ENCODE measurements around the gene C4A. TPM values are rescaled to one million over a fixed set of nuclear protein-coding genes. Genes with fewer than 3 reads are reported as not detected.

Gene C4A
- total and polyA plus RNA-seq, 10 of the 15 experiments (the other 5 are each of a cell fraction or from before 2014, with no cell fraction given), result 0.13 to 5.4 (median 0.88) TPM; not detected in 1

DNA sequence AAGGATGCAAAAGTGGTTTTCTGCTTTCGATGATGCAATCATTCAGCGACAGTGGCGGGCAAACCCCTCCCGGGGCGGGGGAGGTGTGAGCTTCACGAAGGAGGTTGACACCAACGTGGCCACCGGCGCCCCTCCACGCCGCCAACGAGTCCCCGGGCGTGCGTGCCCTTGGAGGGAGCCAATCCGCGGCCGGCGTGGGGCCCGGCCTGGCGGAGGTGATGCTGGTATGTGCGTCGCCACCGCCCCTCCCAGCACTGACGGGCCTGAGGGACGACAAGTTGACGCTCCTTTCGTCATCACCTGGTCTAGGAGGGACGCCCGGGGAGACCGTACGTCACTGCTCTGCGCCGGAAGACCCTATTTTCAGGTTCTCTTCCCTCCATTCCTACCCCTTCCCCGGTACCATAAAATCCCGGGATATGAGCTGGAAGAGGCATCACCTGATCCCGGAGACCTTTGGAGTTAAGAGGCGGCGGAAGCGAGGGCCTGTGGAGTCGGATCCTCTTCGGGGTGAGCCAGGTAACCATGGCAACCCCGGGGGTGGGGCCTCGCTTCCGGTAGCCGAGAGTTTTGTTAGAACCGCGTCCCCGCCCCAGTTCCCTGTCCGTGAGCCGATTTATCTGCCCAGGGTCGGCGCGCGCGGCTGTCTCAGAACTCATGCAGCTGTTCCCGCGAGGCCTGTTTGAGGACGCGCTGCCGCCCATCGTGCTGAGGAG is 9.7 kb upstream of the C4A start, which contains the start of gene DXO (continued):
- TF ChIP-seq, protein P1, sequence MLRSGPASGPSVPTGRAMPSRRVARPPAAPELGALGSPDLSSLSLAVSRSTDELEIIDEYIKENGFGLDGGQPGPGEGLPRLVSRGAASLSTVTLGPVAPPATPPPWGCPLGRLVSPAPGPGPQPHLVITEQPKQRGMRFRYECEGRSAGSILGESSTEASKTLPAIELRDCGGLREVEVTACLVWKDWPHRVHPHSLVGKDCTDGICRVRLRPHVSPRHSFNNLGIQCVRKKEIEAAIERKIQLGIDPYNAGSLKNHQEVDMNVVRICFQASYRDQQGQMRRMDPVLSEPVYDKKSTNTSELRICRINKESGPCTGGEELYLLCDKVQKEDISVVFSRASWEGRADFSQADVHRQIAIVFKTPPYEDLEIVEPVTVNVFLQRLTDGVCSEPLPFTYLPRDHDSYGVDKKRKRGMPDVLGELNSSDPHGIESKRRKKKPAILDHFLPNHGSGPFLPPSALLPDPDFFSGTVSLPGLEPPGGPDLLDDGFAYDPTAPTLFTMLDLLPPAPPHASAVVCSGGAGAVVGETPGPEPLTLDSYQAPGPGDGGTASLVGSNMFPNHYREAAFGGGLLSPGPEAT (IDR thresholded peaks at IDR 0.05; ENCODE audit: low read depth), result peak; percentile 92
- TF ChIP-seq, protein P2, sequence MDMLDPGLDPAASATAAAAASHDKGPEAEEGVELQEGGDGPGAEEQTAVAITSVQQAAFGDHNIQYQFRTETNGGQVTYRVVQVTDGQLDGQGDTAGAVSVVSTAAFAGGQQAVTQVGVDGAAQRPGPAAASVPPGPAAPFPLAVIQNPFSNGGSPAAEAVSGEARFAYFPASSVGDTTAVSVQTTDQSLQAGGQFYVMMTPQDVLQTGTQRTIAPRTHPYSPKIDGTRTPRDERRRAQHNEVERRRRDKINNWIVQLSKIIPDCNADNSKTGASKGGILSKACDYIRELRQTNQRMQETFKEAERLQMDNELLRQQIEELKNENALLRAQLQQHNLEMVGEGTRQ (IDR thresholded peaks at IDR 0.05; ENCODE audit: borderline replicate concordance, low read depth, low read length), result no peak; the same call in 1 of the 2 replicates
- TF ChIP-seq SIN3A (IDR thresholded peaks at IDR 0.05; ENCODE audit: low read depth, low read length), result peak; percentile 87
- no peak; the same call in 1 of the 2 replicates for TF ChIP-seq RAD51 (IDR thresholded peaks at IDR 0.05)
- TF ChIP-seq SMC3 (IDR thresholded peaks at IDR 0.05; ENCODE audit: borderline replicate concordance, low read length), result no peak
- TF ChIP-seq, protein P3, sequence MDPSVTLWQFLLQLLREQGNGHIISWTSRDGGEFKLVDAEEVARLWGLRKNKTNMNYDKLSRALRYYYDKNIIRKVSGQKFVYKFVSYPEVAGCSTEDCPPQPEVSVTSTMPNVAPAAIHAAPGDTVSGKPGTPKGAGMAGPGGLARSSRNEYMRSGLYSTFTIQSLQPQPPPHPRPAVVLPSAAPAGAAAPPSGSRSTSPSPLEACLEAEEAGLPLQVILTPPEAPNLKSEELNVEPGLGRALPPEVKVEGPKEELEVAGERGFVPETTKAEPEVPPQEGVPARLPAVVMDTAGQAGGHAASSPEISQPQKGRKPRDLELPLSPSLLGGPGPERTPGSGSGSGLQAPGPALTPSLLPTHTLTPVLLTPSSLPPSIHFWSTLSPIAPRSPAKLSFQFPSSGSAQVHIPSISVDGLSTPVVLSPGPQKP (IDR thresholded peaks at IDR 0.05; ENCODE audit: low read depth, low read length), result peak; percentile 71
- TF ChIP-seq MXI1 (IDR thresholded peaks at IDR 0.05; ENCODE audit: low read depth, low read length), result peak; percentile 77
- TF ChIP-seq, protein P4, sequence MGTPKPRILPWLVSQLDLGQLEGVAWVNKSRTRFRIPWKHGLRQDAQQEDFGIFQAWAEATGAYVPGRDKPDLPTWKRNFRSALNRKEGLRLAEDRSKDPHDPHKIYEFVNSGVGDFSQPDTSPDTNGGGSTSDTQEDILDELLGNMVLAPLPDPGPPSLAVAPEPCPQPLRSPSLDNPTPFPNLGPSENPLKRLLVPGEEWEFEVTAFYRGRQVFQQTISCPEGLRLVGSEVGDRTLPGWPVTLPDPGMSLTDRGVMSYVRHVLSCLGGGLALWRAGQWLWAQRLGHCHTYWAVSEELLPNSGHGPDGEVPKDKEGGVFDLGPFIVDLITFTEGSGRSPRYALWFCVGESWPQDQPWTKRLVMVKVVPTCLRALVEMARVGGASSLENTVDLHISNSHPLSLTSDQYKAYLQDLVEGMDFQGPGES (IDR thresholded peaks at IDR 0.05), result peak; percentile 25; the same call in 1 of the 2 replicates
- peak; percentile 11; the same call in 1 of the 2 replicates for TF ChIP-seq POLR2AphosphoS2 (IDR thresholded peaks at IDR 0.05; ENCODE audit: low read depth, low read length)
- TF ChIP-seq RCOR1 (conservative IDR thresholded peaks at IDR 0.05; ENCODE audit: low read depth, low read length), result no peak
- TF ChIP-seq HDAC6 (IDR thresholded peaks at IDR 0.05; ENCODE audit: unreplicated experiment), result no peak
- TF ChIP-seq, protein P5, sequence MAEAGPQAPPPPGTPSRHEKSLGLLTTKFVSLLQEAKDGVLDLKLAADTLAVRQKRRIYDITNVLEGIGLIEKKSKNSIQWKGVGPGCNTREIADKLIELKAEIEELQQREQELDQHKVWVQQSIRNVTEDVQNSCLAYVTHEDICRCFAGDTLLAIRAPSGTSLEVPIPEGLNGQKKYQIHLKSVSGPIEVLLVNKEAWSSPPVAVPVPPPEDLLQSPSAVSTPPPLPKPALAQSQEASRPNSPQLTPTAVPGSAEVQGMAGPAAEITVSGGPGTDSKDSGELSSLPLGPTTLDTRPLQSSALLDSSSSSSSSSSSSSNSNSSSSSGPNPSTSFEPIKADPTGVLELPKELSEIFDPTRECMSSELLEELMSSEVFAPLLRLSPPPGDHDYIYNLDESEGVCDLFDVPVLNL (IDR thresholded peaks at IDR 0.05; ENCODE audit: low read depth, low read length), result no peak
- TF ChIP-seq, protein P6, sequence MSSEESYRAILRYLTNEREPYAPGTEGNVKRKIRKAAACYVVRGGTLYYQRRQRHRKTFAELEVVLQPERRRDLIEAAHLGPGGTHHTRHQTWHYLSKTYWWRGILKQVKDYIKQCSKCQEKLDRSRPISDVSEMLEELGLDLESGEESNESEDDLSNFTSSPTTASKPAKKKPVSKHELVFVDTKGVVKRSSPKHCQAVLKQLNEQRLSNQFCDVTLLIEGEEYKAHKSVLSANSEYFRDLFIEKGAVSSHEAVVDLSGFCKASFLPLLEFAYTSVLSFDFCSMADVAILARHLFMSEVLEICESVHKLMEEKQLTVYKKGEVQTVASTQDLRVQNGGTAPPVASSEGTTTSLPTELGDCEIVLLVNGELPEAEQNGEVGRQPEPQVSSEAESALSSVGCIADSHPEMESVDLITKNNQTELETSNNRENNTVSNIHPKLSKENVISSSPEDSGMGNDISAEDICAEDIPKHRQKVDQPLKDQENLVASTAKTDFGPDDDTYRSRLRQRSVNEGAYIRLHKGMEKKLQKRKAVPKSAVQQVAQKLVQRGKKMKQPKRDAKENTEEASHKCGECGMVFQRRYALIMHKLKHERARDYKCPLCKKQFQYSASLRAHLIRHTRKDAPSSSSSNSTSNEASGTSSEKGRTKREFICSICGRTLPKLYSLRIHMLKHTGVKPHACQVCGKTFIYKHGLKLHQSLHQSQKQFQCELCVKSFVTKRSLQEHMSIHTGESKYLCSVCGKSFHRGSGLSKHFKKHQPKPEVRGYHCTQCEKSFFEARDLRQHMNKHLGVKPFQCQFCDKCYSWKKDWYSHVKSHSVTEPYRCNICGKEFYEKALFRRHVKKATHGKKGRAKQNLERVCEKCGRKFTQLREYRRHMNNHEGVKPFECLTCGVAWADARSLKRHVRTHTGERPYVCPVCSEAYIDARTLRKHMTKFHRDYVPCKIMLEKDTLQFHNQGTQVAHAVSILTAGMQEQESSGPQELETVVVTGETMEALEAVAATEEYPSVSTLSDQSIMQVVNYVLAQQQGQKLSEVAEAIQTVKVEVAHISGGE (CRISPR knock-in tag; IDR thresholded peaks at IDR 0.05), result peak; percentile 56; the same call in 1 of the 2 replicates
- peak; percentile 85 for TF ChIP-seq RELA (IDR thresholded peaks at IDR 0.05; ENCODE audit: borderline replicate concordance, partially characterized antibody)
- TF ChIP-seq HCFC1 (IDR thresholded peaks at IDR 0.05; ENCODE audit: low read length), result peak; percentile 65
- TF ChIP-seq ZNF207 (IDR thresholded peaks at IDR 0.05; ENCODE audit: borderline replicate concordance), result peak; percentile 70; the same call in 1 of the 2 replicates
- 0 out of 2 replicates have a peak, but pooled peaks have one; percentile 20 for TF ChIP-seq MEF2A (IDR thresholded peaks at IDR 0.05; ENCODE audit: insufficient read depth, low read depth, low read length)
- TF ChIP-seq EGR1 (IDR thresholded peaks at IDR 0.05; ENCODE audit: borderline replicate concordance in 1 of 2, low read depth in 2 of 2, low read length in 2 of 2), result peak; percentile 2 to 33; a peak in 2 of 3 replicates
- peak; percentile 71; the same call in 1 of the 2 replicates for TF ChIP-seq CBFB (IDR thresholded peaks at IDR 0.05; ENCODE audit: low read depth)

Data from GM12878 (cell line).